Kidney (tissue), 14 donors: ENCODE measurements around the gene SKOR2. TPM values are rescaled to one million over a fixed set of nuclear protein-coding genes. Genes with fewer than 3 reads are reported as not detected.
A peak's percentile ranks its signal among the peaks of the same experiment; 100 is the strongest.

Source experiments
- DNase-seq, 5 donors: peaks; one replicate each; pipeline ENCODE4 v3.0.0-alpha.2; 2013 to 2020
- FAIRE-seq: peaks from 2 replicates; lab custom pipeline; 2012; peaks lifted over from hg19 to GRCh38; lab: Jason Lieb, UNC
- H3K27ac ChIP-seq, 2 donors: one replicate each; pipeline ENCODE4 v1.7.0; 2013; ENCODE audit warnings: low read depth in 2 of 2, low read length in 2 of 2, inconsistent platforms in 1 of 2
- H3K27me3 ChIP-seq: one replicate; pipeline ENCODE4 v1.7.1; 2013; ENCODE audit warnings: low read length, inconsistent platforms; ENCODE audit not compliant: control insufficient read depth, insufficient read depth
- H3K36me3 ChIP-seq, 3 donors: one replicate each; pipeline versions ENCODE4 v1.7.0 to v1.7.1; 2013; ENCODE audit warnings: low read length in 3 of 3, control low read depth in 1 of 3, inconsistent platforms in 1 of 3; ENCODE audit not compliant: insufficient read depth in 3 of 3, control insufficient read depth in 2 of 3
- H3K4me1 ChIP-seq, 3 donors: one replicate each; pipeline versions ENCODE4 v1.7.0 to v1.7.1; 2013; ENCODE audit warnings: low read length in 3 of 3, inconsistent platforms in 1 of 3, low read depth in 1 of 3; ENCODE audit not compliant: control insufficient read depth in 2 of 3, insufficient read depth in 2 of 3
- H3K4me3 ChIP-seq, 3 donors: one replicate each; pipeline versions ENCODE4 v1.7.0 to v1.8.1; 2013; ENCODE audit warnings: low read length in 3 of 3, control low read depth in 1 of 3, inconsistent platforms in 1 of 3
- H3K9ac ChIP-seq, 3 donors: one replicate each; pipeline versions ENCODE4 v1.7.0 to v1.7.1; 2013; ENCODE audit warnings: low read length in 3 of 3, control low read depth in 1 of 3, inconsistent platforms in 1 of 3
- H3K9me3 ChIP-seq, 3 donors: one replicate each; pipeline versions ENCODE4 v1.7.0 to v1.7.1; 2013; ENCODE audit warnings: low read length in 3 of 3, control low read depth in 1 of 3, inconsistent platforms in 1 of 3; ENCODE audit not compliant: control insufficient read depth in 2 of 3, insufficient read depth in 1 of 3
- intact Hi-C: fragments of 100-400 bp; cut with DNase I; formaldehyde crosslinking; loops from one replicate; pipeline ENCODE4 v1.11.1; 2022
- polyA plus RNA-seq: library from polyadenylated mRNA; stranded (reverse); fragments of 350-450 nt; fragmentation: Illumina TruSeq; extraction: RNeasy Lipid Tissue Mini Kit (QIAGEN cat#74804); gene quantifications from one replicate; pipeline ENCODE4 v1.2.3, GENCODE V29; 2014; ENCODE audit warnings: low read depth, low replicate concordance; ENCODE audit not compliant: insufficient read depth
- total RNA-seq: library from RNA; stranded (reverse); fragmentation: NEBNext Ultra II Directional; extraction: Animal tissue kit (Norgen Biotek cat#: 25700); gene quantifications from one replicate; pipeline ENCODE4 v1.2.1, GENCODE V29; 2021
- TF ChIP-seq, protein P1 (sequence below): IDR thresholded peaks from 3 replicates; pipeline ENCODE4 v1.5.1; 2012; ENCODE audit warnings: mild to moderate bottlenecking, moderate library complexity, borderline replicate concordance; ENCODE audit not compliant: insufficient read depth; ENCODE audit errors: extremely low read depth
- donor health status: control.
- donor health status: control.
- donor health status: control.
- donor health status: control.
- donor health status: control.
- donor health status: DM: yes; HTN: yes; CAD: no.
- donor health status: Normal renal cell carcinoma (clear cell type).

The SKOR2 gene
- total and polyA plus RNA-seq, 2 donors from 2014 or later = not detected

DNA sequence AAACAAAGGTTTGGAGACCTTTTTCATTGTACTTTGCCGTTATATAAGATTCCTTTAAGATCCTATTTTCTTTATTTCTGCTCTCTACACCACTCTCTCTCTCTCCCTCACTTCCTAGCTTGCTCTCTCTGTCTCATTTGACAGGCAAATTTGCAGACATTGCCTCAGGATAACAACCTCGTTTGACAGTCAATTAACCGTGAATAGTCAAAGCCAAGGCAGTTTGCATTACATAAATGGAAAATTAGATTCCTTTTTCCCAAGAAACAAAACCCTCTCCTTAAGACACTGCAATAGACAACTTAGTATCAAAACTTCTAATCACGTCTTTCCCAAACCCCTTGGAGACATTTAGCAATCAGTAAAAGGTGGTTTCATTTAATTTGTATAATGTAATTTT lies 7.4 kb downstream of the SKOR2 start:
- no peak overlapping the region for H3K27ac ChIP-seq
- TF ChIP-seq, protein P1, sequence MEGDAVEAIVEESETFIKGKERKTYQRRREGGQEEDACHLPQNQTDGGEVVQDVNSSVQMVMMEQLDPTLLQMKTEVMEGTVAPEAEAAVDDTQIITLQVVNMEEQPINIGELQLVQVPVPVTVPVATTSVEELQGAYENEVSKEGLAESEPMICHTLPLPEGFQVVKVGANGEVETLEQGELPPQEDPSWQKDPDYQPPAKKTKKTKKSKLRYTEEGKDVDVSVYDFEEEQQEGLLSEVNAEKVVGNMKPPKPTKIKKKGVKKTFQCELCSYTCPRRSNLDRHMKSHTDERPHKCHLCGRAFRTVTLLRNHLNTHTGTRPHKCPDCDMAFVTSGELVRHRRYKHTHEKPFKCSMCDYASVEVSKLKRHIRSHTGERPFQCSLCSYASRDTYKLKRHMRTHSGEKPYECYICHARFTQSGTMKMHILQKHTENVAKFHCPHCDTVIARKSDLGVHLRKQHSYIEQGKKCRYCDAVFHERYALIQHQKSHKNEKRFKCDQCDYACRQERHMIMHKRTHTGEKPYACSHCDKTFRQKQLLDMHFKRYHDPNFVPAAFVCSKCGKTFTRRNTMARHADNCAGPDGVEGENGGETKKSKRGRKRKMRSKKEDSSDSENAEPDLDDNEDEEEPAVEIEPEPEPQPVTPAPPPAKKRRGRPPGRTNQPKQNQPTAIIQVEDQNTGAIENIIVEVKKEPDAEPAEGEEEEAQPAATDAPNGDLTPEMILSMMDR = no peak
- peaks cover 51% of the 10 kb centered on the region for H3K27me3 ChIP-seq
- peaks cover 0 to 3% (median 0%) of the 10 kb centered on the region in 3 donors for H3K9me3 ChIP-seq
- no peak overlapping the region for H3K9ac ChIP-seq
- FAIRE-seq (no peak), DNase-seq (no peak)
- intact Hi-C loops = no loop called here
- no peak overlapping the region for H3K4me3 ChIP-seq
- H3K4me1 ChIP-seq = no peaks in the 10 kb centered on the region
- H3K36me3 ChIP-seq = no peaks in the 10 kb centered on the region

DNA sequence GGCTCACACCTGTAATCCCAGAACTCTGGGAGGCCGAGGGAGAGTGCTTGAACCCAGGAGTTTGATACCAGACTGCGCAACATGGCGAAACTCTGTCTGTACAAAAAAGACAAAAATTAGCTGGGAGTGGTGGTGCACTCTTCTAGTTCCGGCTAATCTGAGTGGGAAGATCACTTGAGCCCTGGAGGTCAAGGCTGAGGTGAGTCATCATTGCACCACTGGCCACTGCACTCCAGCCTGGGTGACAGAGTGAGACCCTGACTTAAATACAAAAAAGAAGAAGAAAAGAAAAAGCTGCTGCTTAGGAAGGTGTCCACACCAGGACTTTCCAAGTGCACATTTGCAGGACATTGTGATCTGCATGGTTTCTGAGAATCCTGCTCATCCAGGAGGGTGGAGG lies 16.4 kb downstream of the SKOR2 start:
- Histone ChIP-seq H3K4me1 (no peaks in the 10 kb centered on the region), H3K27ac (no peak overlapping the region), H3K4me3 (no peak overlapping the region), H3K9ac (no peak overlapping the region), H3K36me3 (no peaks in the 10 kb centered on the region), H3K27me3 (peaks cover 7% of the 10 kb centered on the region), H3K9me3 (no peaks in the 10 kb centered on the region)
- no peak for FAIRE-seq
- TF ChIP-seq, protein P1 = no peak
- intact Hi-C loops = no loop called here
- DNase-seq = no peak

DNA sequence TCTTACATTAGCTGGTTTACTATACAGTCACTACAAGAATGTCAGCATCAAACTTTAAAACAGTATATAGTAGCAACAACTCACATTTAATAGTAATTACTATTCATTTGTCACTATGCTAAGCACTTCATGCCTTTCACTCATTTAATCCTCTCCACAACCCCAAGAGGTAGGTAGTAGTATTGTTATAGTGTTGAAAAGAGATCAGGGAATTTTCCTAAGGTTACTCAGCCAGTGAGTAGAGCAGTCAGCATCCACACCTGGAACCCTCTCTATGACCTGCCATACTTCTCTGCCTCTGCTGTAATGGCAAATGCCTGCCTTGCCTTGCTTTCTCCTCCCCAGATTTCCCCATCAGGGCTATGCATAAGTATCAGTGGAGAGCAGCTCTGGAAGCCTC lies 24.8 kb downstream of the SKOR2 start:
- H3K27me3 ChIP-seq = peaks cover 7% of the 10 kb centered on the region
- TF ChIP-seq, protein P1 = no peak
- no peaks in the 10 kb centered on the region for H3K9me3 ChIP-seq
- H3K4me1 ChIP-seq = no peaks in the 10 kb centered on the region
- FAIRE-seq (no peak), DNase-seq (no peak)
- intact Hi-C loops = no loop called here
- no peak overlapping the region for H3K4me3 ChIP-seq
- no peak overlapping the region for H3K27ac ChIP-seq
- no peak overlapping the region for H3K9ac ChIP-seq
- H3K36me3 ChIP-seq = no peaks in the 10 kb centered on the region

DNA sequence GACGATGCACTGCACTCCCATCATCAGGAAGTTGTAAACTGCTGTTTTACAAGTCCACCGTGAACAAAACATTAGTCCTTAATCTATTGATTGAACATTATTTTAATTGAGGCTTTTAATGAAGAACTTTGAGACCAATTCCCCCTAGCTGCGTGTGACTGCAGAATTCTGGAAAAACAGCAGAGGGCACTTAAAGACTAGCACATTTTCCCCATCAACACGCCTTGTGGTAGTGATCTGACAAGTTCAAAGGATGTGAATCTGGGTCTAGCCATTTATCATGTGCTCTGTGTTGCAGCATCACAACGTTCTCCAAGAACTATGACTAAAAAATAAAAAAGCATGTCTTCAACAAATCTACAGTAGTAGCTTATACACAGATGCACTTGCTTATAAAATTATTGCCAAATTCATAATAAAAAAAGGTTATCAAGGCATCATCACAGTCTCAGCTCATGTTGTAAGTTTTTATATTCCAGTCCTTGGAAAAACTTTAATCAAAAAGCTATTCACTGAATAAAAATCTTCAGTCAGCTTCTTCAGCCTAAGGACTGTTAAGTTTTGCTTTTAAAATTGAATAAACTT lies 35.8 kb downstream of the SKOR2 start:
- Histone ChIP-seq H3K9me3 (no peaks in the 10 kb centered on the region), H3K27me3 (peaks cover 6% of the 10 kb centered on the region), H3K9ac (no peak overlapping the region), H3K36me3 (no peaks in the 10 kb centered on the region), H3K27ac (no peak overlapping the region), H3K4me1 (no peaks in the 10 kb centered on the region), H3K4me3 (no peak overlapping the region)
- TF ChIP-seq, protein P1 = peak; percentile 56
- peak; percentile 3 for FAIRE-seq
- intact Hi-C loops = no loop called here
- peak in 3 of 5 donors; percentile 37 to 77 (median 63) for DNase-seq
